Tibial artery (tissue), 4 donors: ENCODE results near the gene MEG3.

ENCODE experiments used
- DNase-seq, 2 donors: peaks; one replicate each; pipeline ENCODE4 v3.0.0-alpha.2; 2019
- H3K27ac ChIP-seq, 2 donors: fragments of 200-600 bp; sonication (generic) in 1 of 2; 1 replicate in 1 of 2; 2 replicates in 1 of 2; pipeline ENCODE4 v1.5.1; 2018 to 2019; ENCODE audit warnings: mild to moderate bottlenecking in 1 of 2
- H3K27me3 ChIP-seq, 2 donors: fragments of 200-600 bp; sonication (generic) in 1 of 2; one replicate each; pipeline versions ENCODE4 v1.5.1 to v1.6.0; 2016 to 2019
- H3K36me3 ChIP-seq, 3 donors: fragments of 200-600 bp; sonication (generic) in 2 of 3; one replicate each; pipeline ENCODE4 v1.5.1; 2016 to 2019; ENCODE audit warnings: mild to moderate bottlenecking in 2 of 3
- H3K4me1 ChIP-seq, 4 donors: fragments of 200-600 bp; sonication (generic) in 2 of 4; 1 replicate in 3 of 4; 2 replicates in 1 of 4; pipeline ENCODE4 v1.5.1; 2016 to 2019
- H3K4me3 ChIP-seq, 2 donors: fragments of 200-600 bp; sonication (generic) in 1 of 2; 1 replicate in 1 of 2; 2 replicates in 1 of 2; pipeline ENCODE4 v1.5.1; 2018 to 2019; ENCODE audit warnings: mild to moderate bottlenecking in 2 of 2
- H3K9me3 ChIP-seq, 3 donors: fragments of 200-600 bp; sonication (generic) in 1 of 3; one replicate each; pipeline ENCODE4 v1.5.1; 2016 to 2019
- intact Hi-C: fragments of 100-400 bp; cut with DNase I; formaldehyde crosslinking; loops from one replicate; pipeline ENCODE4 v1.15.0; 2023; ENCODE audit warnings: low total_unique reads
- TF ChIP-seq, protein P1 (sequence below), 2 experiments: fragments of 200-600 bp in 1 of 2; fragments of 450-650 bp in 1 of 2; IDR thresholded peaks; one replicate each; pipeline ENCODE4 v1.5.1; 2017 to 2019; ENCODE audit warnings: antibody characterized with exemption in 2 of 2, mild to moderate bottlenecking in 1 of 2, moderate library complexity in 1 of 2

MEG3 gene

DNA sequence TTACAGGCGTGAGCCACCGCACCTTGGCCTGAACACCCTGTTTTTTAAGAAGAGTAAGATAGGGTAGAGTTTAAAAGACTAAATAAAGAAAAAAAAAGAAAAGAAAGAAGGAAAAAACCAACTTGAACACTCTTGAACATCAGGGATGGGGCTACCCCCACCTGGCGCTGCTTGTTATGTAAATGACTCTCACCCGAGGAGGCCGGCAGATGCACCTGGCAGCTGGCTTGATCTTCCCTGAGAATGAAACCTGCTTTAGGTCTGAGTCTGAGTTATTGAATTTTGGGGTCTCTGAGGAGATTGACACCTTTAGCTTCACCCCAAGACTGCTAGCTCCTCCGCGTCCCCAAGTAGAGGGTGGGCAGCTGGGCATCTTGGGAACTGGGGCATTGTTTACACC, 15.5 kb upstream of the MEG3 start:
- H3K36me3 ChIP-seq, result no peaks in the 10 kb centered on the region
- no peak for DNase-seq
- no peak overlapping the region for H3K27ac ChIP-seq
- no peaks in the 10 kb centered on the region for H3K4me1 ChIP-seq
- H3K4me3 ChIP-seq, result no peak overlapping the region
- H3K9me3 ChIP-seq, result peaks cover 3 to 27% (median 5%) of the 10 kb centered on the region in 3 donors
- TF ChIP-seq, protein P1, sequence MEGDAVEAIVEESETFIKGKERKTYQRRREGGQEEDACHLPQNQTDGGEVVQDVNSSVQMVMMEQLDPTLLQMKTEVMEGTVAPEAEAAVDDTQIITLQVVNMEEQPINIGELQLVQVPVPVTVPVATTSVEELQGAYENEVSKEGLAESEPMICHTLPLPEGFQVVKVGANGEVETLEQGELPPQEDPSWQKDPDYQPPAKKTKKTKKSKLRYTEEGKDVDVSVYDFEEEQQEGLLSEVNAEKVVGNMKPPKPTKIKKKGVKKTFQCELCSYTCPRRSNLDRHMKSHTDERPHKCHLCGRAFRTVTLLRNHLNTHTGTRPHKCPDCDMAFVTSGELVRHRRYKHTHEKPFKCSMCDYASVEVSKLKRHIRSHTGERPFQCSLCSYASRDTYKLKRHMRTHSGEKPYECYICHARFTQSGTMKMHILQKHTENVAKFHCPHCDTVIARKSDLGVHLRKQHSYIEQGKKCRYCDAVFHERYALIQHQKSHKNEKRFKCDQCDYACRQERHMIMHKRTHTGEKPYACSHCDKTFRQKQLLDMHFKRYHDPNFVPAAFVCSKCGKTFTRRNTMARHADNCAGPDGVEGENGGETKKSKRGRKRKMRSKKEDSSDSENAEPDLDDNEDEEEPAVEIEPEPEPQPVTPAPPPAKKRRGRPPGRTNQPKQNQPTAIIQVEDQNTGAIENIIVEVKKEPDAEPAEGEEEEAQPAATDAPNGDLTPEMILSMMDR (IDR thresholded peaks at IDR 0.05), result no peak
- intact Hi-C loops, result no loop called here
- peaks cover 0 to 5% of the 10 kb centered on the region in 2 donors for H3K27me3 ChIP-seq

DNA sequence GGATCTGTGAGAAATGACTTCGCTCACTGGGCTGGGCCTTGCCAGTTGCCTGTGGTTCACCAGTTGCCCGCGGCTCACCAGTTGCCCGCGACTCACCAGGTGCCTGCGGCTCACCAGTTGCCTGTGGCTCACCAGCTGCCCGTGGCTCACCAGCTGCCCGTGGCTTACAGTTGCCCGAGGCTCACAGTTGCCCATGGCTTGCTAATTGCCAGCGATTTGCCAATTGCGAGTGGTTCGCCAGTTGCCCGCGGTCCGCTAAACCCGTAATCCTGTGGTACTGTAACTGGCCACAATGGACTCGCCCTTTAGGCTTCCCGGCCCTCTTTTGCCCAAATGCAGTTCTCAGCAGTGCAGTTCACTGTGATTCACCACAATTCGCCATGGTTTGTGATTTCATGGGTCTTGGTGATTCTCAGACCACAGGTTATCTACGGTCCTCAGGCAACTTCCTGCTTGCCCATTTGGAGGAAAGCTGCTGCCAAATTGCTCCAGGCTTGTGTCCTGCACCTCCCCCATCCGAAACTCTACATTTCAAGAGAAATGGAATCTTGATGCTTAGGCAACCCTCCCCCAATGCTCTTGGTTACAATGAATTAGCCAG, 15.0 kb upstream of the MEG3 start:
- H3K4me1 ChIP-seq, result no peaks in the 10 kb centered on the region
- TF ChIP-seq, protein P1 (IDR thresholded peaks at IDR 0.05), result no peak
- no peak overlapping the region for H3K4me3 ChIP-seq
- no peak for DNase-seq
- intact Hi-C loops, result no loop called here
- no peak overlapping the region for H3K27ac ChIP-seq
- H3K9me3 ChIP-seq, result peaks cover 3 to 27% (median 5%) of the 10 kb centered on the region in 3 donors
- H3K36me3 ChIP-seq, result no peaks in the 10 kb centered on the region
- H3K27me3 ChIP-seq, result peaks cover 0 to 5% of the 10 kb centered on the region in 2 donors

DNA sequence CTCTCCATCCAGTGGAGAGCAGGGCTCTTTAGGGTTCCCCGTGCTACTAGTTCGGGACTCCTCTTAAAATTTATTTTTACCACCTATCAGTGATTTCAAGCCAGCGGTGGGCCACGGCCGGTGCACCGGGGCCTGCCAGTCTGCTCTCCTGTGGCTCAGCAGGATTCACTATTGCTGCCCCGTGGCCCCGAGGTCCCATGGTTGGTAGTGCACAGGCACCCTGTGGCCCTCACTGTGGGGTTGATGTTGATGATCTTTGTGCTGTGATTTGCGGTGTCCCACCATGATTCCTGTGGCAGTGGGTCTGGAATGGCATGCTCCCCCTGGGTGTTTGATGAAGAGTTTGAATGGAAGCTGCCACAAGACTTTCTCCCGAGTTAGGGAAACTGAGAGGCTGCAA, 12.6 kb upstream of the MEG3 start:
- TF ChIP-seq, protein P1 (IDR thresholded peaks at IDR 0.05), result no peak
- Histone ChIP-seq H3K9me3 (peaks cover 3 to 25% (median 5%) of the 10 kb centered on the region in 3 donors), H3K36me3 (no peaks in the 10 kb centered on the region), H3K27me3 (no peaks in the 10 kb centered on the region), H3K4me3 (no peak overlapping the region), H3K27ac (no peak overlapping the region), H3K4me1 (no peaks in the 10 kb centered on the region)
- no peak for DNase-seq
- intact Hi-C loops, result no loop called here

DNA sequence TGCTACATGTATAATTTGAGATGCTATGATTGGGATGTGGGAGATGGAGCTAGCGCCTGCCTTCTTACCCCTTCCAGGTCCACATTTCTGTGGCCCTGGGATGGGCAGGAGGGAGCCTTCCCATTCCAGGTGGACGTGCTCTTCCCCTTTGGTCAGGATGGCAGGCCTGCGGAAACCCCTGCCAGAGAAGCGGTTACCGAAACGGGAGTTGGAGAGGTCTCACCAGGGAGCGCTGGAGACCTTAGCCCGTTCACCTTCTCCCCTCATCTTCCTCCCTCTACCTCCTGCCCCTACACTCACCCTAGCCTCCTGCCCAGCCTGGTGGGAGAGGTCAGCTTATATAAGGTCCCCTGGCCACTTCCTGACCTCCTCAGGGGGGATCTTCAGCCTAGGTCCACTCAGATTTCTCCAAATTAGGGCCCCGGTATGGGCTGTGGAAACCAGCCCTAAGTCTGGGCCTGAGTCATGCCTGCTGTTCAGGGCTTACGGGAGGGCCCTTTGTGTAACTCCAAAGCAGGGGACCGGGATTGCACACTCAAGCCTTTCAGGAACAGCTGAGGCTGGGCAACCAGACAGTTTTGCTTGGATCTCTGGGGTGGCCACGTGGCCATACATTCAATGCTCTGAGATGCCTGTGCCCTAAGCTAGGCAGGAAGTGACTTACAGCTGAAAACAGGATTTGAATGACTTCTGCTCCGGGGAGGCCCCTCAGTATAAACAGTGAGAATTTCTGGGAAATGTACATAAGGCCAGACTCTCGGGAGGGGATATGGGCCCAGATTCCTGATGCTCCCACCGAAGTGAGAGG, 10.2 kb upstream of the MEG3 start:
- TF ChIP-seq, protein P1 (IDR thresholded peaks at IDR 0.05), result no peak

DNA sequence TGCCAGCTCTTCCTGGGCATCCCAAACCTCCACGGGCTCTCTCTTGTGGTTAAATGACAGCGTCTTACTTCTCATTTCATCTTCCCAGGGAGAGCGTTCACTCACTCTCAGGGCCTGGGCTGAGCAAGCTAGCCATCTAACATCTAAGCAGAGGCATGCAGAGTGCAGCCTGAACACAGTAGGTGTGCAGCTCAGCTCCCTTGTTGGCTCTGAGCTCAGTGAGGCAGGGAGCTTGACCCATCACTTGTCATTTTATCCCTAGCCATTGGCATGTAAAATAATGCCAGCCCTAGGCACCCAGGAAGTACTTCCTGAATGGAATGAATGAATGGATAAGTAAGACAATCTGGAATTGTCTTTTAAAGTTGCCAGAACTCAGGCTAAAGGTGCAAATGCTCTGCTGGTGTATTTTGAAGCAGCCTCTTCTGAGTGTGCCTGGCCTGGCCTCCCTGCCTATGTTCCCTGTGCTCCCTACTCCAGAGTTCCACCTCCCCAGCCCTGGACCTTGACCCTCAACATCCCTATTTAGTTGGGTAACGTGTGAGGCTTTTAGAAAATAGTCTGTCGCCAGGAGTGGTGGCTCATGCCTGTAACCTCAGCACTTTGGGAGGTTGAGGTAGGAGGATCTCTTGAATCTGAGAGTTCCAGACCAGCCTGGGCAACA, 9.5 kb upstream of the MEG3 start:
- Histone ChIP-seq H3K4me1 (no peaks in the 10 kb centered on the region), H3K36me3 (no peaks in the 10 kb centered on the region), H3K4me3 (no peak overlapping the region), H3K9me3 (peaks cover 0 to under 1% (median 0%) of the 10 kb centered on the region in 3 donors), H3K27me3 (peaks cover 0 to 2% of the 10 kb centered on the region in 2 donors), H3K27ac (no peak overlapping the region)
- TF ChIP-seq, protein P1 (IDR thresholded peaks at IDR 0.05), result no peak
- intact Hi-C loops, result no loop called here
- DNase-seq, result no peak

More for the DNA sequence above, 10.2 kb upstream of the MEG3 start:
- DNase-seq, result no peak
- Histone ChIP-seq H3K36me3 (no peaks in the 10 kb centered on the region), H3K4me3 (no peak overlapping the region), H3K27me3 (no peaks in the 10 kb centered on the region), H3K27ac (no peak overlapping the region), H3K9me3 (peaks cover 0 to 4% (median 3%) of the 10 kb centered on the region in 3 donors), H3K4me1 (no peaks in the 10 kb centered on the region)
- intact Hi-C loops, result no loop called here
